Measurements from ENCODE around the gene EFCAB14.

GRCh38 chr1:46687921-46688509 is 30.9 kb downstream of the EFCAB14 start:
- no peak for TF ChIP-seq POLR2A (IDR thresholded peaks at IDR 0.05)
- TF ChIP-seq CTCF (IDR thresholded peaks at IDR 0.05), result no peak
